GM18499 (cell line): Measurements from ENCODE around the gene CKAP2L.
"Not testable (repeated sequence)": the region's sequence is repeated elsewhere in the genome, so short reads cannot be mapped to it uniquely, and the experiment has no call there.

ENCODE experiments used
- ATAC-seq: cut with Tn5 transposase; IDR thresholded peaks from one replicate; pipeline ENCODE4 v1.9.1; 2021; ENCODE audit warnings: moderate number of reproducible peaks; ENCODE audit not compliant: insufficient read depth, unreplicated experiment

Gene CKAP2L

GRCh38 chr2:112728378-112729175 lies 35.8 kb downstream of the CKAP2L start:
- no peak for ATAC-seq

GRCh38 chr2:112728029-112728362 lies 36.4 kb downstream of the CKAP2L start:
- no peak for ATAC-seq

GRCh38 chr2:112727276-112728028 lies 37.0 kb downstream of the CKAP2L start:
- no peak for ATAC-seq

GRCh38 chr2:112726487-112727190 lies 37.8 kb downstream of the CKAP2L start:
- peak; percentile 50 for ATAC-seq

GRCh38 chr2:112725545-112726457 lies 38.6 kb downstream of the CKAP2L start:
- peak; percentile 50 for ATAC-seq

GRCh38 chr2:112724591-112725525 lies 39.6 kb downstream of the CKAP2L start:
- ATAC-seq, result no peak

GRCh38 chr2:112723995-112724394 lies 40.4 kb downstream of the CKAP2L start:
- no peak for ATAC-seq

- ATAC-seq, result no peak
Measured at GRCh38 chr2:112723547-112723940, 40.9 kb downstream of the CKAP2L start.

GRCh38 chr2:112722816-112723546 lies 41.4 kb downstream of the CKAP2L start:
- no peak for ATAC-seq

GRCh38 chr2:112721819-112722522 lies 42.4 kb downstream of the CKAP2L start:
- ATAC-seq, result no peak

GRCh38 chr2:112720785-112721184 lies 43.6 kb downstream of the CKAP2L start, which contains the start of gene NT5DC4:
NT5DC4 (plus strand) TSS chr2:112721020; CDS start chr2:112721080, 60 bp downstream.
- ATAC-seq, result no peak

GRCh38 chr2:112718863-112719370 lies 45.5 kb downstream of the CKAP2L start:
- ATAC-seq, result no peak

GRCh38 chr2:112716826-112717352 lies 47.5 kb downstream of the CKAP2L start:
- not testable (repeated sequence) for ATAC-seq

GRCh38 chr2:112716094-112716493 lies 48.3 kb downstream of the CKAP2L start:
- ATAC-seq, result not testable (repeated sequence)

- no peak for ATAC-seq
Measured at GRCh38 chr2:112714836-112715631, 49.4 kb downstream of the CKAP2L start.

- no peak for ATAC-seq
Measured at GRCh38 chr2:112714331-112714730, 50.1 kb downstream of the CKAP2L start.
